Activated CD8-positive, alpha-beta memory T cell treated with anti-CD3 and anti-CD28 coated beads, Interleukin-2, amount 50 U/mL, for 24 hours (primary cell): Measurements from ENCODE around the gene CSNK2A1.
"Not testable (repeated sequence)": the region's sequence is repeated elsewhere in the genome, so short reads cannot be mapped to it uniquely, and the experiment has no call there.

ENCODE experiments used
- DNase-seq: peaks from one replicate; pipeline ENCODE4 v3.0.0-alpha.2; 2020; ENCODE audit errors: extremely low read depth

CSNK2A1 gene

DNA sequence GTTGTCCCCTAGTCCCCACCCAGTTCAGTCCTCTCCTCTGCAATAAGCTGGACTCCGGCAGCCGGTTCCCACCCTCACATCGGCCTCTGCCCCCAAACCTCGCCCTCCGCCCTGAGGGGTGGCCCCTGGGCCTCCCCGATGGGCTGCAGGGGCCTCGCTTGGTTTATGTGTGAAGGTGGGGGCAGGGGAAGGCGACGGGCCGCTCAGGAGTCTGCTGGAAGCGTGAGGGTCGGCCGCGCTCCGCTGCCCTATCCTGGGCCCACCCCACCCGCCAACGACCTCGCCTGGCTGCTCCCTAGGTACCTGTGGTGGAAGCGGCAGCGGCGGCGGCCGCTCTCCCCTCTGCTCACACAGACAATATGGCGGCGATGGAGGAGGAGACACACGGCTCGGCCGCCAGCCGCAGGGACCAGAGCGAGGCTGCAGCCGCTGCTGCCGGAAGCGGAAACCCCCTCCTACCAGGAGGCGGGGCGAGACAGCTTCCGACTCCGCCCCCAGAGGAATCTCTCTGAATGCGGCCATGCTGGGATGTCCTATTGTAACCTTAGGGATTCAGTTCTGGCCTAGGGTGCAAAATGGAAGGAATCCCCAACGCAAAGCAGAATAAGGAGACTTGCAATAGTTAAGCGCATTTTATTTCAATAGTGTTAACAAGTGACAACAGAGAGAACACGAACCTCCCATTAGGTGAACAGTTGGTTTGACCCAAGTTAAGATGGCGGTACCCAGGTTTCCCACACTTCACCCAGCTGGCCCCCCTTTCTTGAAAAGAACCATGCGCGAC lies at the start of gene CSNK2A1:
Gene CSNK2A1, minus strand, starts transcription at position 422 of the 784 bp plus-strand sequence. CDS start 35,239 bp downstream, outside the sequence.
- DNase-seq, result peak; percentile 80

DNA sequence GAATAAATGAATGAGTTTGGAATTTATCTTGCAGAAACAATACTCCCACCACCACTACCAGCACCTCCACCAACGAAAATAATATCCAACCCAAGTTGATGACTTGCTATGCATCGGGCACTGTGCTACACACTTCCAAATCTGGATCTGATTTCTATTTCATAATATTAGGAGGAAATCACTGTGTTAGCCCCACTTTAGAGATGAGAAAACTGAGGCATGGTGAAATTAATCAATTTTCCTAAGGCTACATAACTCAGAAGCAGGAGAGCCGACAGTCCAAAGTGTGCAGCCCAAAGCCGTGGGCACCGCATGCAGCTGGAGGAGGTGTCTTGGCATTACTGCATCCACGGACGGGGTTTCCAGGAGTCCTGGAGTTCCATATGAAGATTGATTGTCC lies 48.9 kb upstream of the CSNK2A1 start:
- DNase-seq, result no peak

DNA sequence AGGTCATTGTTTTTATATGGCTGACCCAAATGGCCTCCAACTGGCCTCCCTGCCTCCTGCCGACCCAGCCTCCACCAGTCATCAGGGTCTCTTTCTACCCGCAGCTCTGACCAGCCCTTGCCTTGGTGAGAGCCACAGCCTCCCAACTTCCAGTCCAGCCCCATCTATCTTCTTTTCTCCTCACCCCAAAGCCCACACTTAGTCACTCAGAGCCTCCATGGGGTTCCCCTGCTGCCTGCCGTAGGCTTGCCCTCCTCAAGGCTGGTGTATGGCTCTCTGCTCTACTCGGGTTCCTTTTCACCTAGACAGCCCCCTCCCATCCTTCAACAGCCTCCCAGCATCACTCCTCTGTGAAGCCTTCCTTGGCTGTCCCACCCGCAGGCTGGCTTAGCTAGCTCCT lies 48.4 kb upstream of the CSNK2A1 start:
- DNase-seq, result no peak

DNA sequence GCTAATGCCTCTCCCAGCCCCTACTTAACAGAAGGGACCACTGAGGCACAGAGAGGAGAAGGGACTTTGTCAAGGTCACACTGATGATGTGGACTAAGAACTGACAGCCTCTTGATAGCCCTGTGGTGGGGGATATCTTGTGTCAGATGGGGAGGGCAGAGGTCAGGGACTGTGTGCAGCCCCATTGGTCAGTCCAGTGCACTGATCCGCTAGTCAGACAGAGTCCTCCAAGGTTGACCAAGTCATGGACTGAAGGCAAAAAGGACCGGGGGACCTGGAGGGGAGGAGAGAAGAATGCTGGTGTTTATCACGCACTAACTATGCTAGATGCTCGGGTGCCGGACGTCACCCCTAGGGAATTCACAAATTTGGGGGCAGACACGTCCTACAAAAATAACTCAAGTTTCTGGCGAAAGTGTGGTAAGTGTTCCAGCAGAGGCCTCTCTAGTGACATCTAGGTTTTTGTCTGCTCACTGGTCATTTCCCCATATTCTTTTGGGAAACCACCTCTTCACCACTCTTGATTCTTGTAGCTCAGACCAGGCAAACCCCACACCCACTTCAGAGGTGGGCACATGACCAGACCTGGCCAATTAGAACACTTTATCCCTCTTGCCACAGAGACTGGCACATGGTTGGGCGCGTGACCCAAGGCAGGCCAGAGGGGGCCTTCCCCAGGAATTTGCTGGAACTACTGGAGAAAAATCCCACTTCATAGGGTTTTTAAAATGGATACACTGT lies 45.5 kb upstream of the CSNK2A1 start:
- no peak for DNase-seq

DNA sequence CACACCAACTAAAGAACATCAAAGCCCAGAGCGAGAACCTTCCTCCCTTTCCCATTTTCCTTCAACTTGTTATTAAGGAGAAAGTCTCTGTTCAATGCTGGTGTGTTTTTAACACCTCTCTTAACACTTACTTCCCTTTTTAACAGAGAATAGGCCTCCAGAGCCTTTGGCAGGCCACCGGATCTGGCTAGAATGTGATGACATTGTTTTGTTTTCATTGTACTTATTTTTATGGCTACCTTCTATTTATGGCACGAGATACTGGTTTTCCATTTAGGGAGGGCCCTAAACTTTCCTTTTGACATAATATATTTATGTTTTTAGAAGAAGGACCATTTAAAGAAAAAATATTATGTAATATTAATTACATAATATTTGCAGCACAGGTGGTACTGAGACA lies 44.9 kb upstream of the CSNK2A1 start:
- DNase-seq, result no peak

DNA sequence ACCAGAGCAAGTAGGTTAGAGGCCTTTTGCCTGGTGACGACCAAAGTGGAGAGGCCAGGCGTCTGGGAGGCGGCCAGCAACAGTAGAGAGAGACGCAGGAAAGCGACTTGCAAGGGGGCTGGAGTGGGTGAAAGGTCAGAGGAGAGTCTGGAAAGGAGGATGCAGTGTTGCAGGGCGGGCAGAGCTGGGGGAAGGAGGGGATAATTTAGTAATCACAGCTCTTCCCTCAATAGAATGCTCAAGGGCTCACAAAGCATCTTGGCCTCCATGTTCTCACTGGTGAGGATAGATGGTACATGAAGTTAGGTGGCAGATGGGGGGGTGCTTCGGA lies 41.3 kb upstream of the CSNK2A1 start:
- no peak for DNase-seq

DNA sequence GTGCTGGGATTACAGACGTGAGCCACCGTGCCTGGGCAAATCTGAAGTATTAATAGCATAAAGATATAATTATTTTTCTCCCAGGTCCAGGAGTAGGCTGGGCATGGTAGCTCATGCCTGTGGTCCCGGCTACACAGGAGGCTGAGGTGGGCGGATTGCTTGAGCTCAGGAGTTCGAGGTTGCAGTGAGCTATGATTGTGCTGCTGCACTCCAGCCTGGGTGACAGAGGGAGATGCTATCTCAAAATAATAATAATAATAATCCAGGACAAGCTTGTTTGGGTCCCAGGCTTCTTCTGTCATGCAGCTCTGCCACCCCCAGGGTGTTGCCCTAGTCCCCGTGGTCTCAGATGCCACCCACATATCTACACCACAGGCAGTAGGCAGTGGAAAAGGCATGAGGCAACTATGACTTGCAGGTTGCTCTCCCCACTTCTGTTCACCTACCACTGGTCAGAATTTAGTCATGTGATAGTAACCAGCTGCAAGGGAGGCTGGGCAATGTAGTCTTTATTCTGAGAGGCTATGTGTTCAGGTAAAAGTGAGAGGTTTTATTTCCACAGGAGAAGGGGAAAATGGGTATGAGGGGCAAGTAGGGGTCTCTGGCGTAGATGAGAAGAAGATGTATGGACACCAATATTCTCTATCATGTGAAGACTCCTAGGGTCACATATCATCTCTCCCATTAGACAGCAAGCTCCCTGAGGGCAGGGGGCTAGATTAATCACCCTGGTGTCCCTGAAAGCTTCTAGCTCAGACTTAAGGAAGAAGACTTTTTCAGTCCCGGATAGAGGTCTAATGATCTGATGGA lies 40.8 kb upstream of the CSNK2A1 start:
- no peak for DNase-seq

DNA sequence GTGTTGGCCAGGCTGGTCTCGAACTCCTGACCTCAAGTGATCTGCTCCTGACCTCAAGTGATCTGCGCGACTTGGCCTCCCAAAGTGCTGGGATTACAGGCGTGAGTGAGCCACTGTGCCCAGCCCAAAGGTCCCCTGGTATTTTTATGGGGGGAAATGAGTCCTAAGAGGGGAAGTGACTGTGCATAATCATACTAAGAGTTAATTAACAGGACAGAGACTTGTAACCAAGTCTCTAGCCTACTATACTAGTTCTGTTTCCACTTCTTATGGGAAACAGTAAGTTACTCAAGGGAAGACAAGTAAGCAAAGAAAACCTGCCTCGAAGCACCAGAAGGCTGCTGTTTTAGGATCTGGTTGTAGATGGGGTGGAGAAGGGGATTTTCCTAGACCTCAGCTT lies 38.6 kb upstream of the CSNK2A1 start:
- DNase-seq, result no peak

DNA sequence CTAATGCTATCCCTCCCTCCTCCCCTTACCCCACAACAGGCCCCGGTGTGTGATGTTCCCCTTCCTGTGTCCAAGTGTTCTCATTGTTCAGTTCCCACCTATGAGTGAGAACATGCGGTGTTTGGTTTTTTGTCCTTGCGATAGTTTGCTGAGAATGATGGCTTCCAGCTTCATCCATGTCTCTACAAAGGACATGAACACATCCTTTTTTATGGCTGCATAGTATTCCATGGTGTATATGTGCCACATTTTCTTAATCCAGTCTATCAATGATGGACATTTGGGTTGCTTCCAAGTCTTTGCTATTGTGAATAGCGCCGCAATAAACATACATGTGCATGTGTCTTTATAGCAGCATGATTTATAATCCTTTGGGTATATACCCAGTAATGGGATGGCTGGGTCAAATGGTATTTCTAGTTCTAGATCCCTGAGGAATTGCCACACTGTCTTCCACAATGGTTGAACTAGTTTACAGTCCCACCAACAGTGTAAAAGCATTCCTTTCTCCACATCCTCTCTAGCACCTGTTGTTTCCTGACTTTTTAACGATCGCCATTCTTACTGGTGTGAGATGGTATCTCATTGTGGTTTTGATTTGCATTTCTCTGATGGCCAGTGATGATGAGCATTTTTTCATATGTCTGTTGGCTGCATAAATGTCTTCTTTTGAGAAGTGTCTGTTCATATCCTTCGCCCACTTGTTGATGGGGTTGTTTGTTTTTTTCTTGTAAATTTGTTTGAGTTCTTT lies 35.5 kb upstream of the CSNK2A1 start:
- not testable (repeated sequence) for DNase-seq

DNA sequence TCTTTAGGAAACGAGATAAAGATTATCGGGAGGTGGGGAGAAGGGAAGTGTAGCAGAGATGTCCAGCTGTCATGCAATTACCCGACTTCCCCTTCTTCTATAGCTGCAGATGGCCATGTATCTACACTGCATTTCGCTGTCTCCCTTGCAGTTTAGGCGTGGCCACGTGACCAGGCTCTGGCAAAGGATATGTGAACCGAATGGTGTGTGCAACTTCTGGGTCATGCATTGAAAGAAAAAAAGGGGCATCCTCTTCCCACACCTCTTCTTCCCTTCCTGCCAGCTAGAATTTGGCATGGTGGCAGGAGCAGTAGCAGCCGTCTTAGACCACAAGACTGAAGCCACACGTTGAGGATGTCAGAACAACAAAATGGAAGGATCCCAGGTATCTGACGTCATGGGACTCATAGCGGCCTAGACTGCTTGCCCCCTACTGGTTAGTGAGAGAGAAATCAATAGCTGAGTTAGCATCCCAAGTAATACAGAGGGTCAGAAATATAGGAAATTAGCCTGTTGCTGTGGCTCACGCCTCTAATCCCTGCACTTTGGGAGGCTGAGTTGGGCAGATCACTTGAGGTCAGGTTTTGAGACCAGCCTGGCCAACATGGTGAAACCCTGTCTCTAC lies 33.7 kb upstream of the CSNK2A1 start:
- DNase-seq, result no peak

DNA sequence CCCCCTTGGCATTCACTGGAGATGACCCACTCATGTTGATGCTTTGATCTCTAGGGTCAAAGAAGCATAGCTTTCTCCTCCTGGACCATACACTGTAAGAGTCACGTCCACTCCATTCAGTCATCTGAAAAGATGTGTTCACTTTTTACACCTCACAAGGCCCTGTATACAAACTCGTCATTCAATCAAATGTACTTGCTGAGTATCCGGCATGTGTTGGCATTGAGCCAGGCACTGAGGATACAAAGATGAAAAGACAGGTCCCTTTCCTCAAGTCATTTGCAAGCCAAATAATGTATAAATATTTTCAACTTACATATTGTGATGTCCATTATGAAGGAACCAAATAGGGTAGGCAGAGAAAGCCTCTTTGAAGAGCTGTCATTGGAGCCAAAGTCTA lies 32.6 kb upstream of the CSNK2A1 start:
- no peak for DNase-seq

DNA sequence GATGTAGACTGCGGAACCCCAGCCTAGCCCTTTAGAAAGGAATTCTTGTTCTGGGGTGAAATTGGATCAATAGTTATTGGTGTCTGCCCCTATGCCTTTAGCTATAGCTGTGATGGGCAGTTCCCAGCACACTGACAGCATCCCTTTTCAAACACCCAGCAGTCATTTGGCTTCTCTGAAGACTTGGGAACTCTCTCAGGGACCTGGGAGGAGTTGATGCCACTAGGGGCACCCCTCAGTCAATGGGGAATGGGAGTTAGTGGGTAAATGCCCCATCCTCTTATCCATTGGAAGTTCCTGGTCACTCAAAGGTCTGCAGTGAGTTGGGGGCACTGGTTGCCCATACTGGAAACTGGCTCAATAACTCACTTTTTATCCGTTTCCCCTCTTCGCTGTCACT lies 31.6 kb upstream of the CSNK2A1 start:
- no peak for DNase-seq

DNA sequence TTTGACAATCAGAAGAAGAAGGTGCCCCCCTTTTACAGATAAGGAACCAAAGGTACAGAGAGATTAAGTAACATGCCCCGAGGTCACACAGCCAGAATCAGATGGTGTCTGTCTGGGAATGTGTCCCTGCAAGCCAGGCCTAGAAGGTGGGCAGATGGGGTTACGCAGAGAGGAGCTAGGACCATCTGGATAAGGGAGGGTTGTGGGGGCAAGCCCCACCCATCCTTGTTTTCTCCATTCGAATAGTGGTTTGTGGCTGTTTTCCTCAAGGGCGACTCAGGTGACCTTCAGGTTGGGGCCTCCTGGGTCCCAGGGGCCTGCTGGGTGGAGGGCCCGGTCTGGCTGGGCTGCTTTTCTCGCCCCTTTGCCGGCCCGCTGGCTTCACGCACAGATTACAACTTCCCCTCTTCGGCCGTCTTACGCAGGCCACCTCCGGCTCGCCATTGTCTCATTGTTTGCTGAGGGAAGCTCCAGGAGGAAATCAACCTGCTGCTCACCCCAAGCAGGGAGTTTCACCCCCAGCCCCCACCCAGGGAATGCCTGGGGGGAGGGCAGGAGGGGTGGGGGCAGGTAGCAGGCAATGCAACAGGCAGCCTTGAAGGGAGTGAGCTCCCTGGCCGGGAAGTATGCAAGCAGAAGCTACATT lies 30.8 kb upstream of the CSNK2A1 start:
- no peak for DNase-seq

DNA sequence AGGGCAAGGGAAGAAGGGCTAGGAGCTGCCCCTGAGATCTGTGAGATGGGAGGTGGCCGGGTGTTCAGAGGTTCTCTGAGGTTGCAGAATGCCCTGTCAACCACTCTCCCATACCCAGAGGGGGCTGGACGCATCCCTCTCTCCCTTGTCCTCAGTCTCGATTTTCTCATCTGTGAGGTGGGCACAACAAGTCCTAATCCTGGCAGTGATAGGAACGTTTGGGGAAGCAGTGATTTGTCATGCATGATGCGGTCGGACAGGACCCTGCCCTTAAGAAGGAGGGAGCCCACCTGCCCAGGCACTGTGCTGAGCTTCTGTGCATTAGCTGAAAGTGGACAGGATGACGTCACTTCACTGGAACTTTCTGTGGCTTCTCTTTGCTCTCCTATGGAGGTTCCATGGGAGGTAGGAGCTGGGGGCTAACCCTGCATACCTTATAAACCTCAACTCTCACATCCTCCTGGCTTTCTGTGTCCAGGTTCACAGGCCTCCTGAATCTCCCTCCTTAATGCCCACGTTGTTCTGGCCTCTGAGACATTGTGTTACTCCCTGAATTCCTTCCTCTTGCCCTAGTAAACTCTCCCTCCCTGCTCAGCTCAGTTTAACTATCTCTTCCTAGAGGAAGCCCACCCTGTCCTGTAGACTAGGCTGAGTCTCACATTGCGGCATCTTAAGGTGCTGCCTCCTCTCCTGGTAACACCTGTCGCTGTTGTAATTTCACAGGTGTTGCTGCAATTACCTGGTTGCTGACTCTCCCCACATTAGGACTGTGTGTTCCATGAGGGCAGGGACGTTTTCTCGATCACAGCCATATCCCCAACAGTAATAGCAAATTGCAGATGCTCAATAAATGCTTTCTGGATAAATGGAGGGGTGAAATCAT lies 30.1 kb upstream of the CSNK2A1 start:
- DNase-seq, result no peak

DNA sequence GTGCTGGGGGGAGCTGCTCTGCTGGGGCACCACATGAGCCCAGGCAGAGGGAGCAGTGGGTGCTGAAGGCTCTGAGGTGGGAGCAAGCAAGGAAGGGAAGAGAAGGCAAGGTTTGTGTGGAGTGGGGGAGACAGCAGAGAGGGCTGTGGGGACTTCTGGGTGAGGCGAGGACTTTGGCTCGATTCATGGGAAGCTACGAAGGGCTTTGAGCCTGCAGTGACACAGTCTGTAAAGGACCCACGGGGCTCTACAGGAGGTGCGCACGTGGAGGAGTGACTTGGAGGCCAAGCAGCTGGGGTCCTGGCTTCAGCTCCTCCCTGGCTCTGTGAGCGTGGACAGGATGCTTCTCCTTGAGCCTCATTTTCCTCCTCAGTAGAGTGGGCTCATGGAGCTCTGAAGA lies 29.1 kb upstream of the CSNK2A1 start:
- no peak for DNase-seq

DNA sequence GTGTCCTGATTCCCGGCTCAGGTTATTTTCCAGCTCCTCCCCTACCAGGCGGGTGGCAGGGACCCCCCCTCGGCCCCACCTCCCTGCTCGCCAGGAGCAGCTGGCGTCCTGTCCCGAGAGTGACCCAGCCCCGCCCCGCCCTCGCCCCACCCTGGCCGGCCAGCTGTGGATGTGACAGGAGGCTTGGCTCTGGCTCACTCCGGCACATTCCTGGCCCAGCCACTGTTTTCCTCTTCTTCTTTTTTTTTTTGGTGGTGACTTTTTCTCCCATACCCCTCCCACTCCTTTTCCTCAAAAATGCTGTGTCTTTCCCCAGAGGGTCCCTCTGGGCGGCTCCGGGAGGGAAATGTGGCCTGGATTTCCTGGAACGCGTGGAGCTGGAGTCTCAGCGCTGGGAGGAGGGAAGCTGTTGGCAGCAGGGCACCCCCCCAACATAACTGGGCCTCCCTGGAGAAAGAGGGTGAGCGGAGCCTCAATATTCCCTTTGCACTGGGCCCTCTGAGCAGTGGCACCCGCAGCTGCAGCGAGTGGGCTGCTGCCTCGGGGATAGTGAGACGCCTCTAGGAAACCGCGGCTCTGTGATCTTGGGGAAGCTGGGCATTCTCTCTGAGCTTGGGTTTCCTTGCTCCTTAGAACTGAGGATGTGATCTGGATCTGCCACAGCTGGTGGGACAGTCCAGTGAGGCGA lies 28.3 kb upstream of the CSNK2A1 start:
- DNase-seq, result no peak

DNA sequence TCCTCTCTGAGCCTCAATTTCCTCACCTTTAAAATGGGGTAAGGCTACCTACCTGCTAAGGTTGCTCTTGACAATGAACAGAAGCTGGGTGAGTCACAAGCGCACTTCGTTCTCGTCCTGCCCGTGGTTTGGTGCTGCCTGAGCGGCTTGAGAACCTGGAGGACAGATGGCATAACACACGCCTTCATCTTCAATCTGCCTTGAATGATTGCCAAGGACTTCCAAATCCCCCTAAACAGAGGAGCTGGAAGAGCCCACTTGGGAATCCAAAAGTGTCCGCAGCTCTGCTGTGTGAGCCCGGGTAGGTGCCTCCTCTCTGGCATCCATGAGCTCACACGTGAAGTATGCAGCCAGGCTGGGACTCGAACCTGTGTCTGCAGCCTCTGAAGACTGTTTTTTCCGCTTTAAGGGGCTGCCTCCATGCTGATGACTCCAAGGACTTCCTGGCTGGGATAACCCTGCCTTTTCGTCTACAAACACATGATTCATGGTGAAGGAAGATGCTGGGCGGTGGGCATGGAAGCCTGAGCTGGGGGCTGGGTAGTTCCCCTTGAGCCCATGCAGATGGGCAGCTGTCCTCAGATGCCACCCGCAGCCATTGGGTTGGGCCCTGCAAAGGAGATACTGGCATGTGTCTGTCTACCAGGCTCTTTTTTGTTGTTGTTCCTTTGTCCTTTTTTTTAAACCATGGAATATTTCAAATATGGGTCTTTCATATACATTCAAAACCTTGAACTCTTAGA lies 25.3 kb upstream of the CSNK2A1 start:
- no peak for DNase-seq

DNA sequence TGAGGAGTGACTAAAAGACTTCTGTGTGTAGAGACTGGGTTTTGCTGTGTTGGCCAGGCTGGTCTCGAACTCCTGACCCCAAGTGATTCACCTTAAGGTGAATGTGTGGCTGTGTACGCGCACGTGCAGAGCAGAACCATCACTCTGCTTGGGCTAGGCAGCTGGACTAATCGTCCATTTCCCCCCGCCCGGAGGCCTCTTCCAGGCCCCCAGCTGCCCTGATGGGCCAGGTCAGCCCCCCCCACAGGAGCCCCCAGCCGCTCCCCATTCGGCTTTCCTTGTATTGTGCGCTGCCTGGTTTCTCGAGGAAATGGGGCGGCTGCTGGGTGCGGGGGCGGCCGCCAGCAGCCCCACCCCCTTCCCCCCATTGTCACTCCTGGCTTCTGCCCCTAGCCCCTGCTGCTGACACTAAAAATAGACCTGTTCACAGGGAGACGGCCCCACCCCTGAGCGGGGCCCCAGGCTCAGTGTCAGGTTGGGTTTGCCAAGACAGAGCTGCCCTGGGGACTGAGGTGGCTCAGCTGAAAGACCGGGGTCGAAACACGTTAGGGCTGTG lies 24.6 kb upstream of the CSNK2A1 start:
- DNase-seq, result no peak
